Activated T-cell treated with anti-CD3 and anti-CD28 coated beads for 24 hours (primary cell): ENCODE measurements around the gene CHN2.
A peak's percentile ranks its signal among the peaks of the same experiment; 100 is the strongest.

Experiments
- DNase-seq: peaks from one replicate; pipeline ENCODE4 v3.0.0-alpha.2; 2020; ENCODE audit warnings: low read depth

The CHN2 gene

GRCh38 chr7:29228289-29229011 lies 33.9 kb downstream of the CHN2 start:
- DNase-seq, result no peak

- no peak for DNase-seq
Observed at GRCh38 chr7:29229066-29229465, 34.5 kb downstream of the CHN2 start.

GRCh38 chr7:29229946-29230345 lies 35.4 kb downstream of the CHN2 start:
- DNase-seq, result no peak

- no peak for DNase-seq
Observed at GRCh38 chr7:29230871-29231345, 36.3 kb downstream of the CHN2 start.

- no peak for DNase-seq
Observed at GRCh38 chr7:29231671-29232232, 37.2 kb downstream of the CHN2 start.

- no peak for DNase-seq
Observed at GRCh38 chr7:29234438-29234837, 39.9 kb downstream of the CHN2 start.

DNA sequence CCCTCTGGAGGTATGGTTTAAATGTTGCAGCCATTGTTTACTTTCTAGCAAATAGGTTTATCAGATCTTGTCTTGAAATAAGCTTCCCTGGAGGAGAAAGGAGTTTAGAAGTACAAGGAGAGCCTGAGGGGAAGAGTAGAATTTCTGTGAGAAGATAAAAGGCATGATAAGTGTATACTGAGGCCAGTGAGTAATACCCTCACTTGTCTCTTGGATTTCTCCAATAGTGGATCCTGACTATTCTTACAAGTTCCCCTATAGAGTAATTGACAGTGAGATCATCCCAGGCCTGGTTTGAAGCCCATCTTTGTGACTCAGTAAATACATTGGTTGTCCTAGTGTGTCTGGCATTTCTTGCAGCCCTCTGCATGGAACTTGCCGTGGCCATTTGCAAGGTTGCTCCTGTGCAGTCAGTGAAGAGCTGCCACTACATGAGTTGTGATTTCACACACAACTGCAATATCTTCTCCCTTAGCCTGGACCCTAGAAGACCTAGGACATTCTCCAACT lies 41.6 kb downstream of the CHN2 start:
- DNase-seq, result no peak

GRCh38 chr7:29236649-29237048 lies 42.1 kb downstream of the CHN2 start:
- no peak for DNase-seq

DNA sequence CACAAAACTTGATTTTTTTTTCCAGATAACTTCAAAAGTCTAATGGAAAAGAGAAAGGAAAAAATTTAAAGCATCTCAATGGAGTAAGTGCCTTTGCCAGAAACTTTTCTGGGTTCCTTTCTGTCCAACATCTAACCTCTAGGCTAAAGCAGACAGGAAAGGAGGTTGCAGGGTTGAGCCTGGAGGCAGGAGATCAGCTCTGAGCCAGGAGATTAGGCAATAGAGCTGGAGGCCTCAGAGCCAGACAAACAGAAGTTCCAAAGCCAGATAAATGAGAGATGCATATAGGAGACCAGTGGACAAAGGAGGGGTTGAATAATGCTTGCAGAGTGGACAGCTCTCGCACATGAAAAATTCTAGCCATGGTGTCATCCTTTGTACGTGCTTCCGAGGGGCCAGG lies 42.9 kb downstream of the CHN2 start:
- DNase-seq, result no peak

- DNase-seq, result peak; percentile 1
Observed at GRCh38 chr7:29239638-29240037, 45.1 kb downstream of the CHN2 start.

GRCh38 chr7:29242265-29242664 lies 47.7 kb downstream of the CHN2 start:
- no peak for DNase-seq

DNA sequence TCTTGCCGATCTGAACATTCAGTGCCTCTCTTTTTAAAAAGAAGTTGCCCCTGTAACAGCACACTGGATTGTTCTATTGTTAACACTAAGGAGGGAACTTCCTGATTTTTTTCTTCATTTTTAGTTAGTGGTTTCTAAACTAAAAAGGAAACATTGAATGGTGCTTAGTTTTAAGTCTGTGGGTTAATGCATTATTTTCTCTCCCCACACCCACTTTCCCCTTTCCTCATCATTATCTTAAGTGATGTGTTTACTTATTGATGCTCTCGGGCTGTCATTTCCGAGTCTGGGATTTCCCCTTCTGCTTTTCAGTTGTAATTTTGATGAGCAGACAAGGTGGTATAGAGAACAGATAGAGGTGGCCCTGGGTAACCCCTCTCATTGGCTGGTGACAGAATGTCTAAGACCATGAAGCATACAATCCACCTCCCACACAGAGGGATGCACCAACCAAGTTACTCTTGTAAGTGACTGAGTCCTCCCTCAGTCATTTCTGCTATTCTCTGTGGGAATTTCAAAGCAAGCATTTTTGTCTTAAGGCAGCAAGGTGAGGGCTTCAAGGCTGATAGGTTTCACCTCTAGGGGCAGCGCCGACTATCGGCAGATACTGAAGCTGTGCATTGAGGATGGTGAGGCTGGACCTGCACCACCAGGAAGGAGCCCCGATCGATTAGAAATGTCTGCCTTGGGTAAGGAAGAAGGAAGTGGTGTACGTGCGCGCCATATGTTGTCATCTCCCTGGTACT lies 49.5 kb downstream of the CHN2 start:
- peak; percentile 51 for DNase-seq

DNA sequence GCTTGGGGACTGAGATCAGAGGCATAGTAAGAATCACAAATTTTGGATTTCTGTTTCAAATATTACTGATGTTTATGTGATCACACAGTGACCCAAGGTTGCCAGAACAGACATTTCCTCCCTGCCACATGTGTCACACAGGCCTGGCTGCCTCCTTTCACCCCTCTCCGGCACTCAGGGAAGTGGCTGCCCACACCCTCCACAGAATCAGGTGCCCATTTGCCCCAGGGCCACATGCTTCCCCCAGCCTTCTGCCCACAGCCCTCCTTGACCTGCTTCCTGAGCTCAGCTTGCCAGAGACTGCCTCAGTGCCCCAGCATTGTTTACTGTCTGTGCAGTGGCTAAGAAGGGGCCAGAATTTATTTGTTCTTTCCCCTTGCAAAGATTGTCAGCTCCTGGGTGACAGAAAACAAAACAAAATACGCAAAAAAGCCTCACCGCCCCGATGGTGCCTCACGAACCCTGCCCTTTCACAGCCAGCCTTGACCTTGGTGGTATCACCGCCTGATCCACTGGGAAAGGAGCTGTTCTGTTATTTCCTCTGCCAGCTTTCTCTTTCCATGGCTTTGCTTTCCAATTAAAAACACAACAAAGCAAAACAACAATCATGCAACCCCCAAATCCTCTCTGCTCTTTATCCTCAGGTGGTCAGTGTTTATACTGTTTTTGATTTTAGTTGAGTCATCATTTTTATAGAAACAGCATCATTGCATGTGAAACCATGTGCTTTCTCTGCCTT lies 52.8 kb downstream of the CHN2 start:
- no peak for DNase-seq

- DNase-seq, result no peak
Observed at GRCh38 chr7:29247963-29248236, 53.3 kb downstream of the CHN2 start.

DNA sequence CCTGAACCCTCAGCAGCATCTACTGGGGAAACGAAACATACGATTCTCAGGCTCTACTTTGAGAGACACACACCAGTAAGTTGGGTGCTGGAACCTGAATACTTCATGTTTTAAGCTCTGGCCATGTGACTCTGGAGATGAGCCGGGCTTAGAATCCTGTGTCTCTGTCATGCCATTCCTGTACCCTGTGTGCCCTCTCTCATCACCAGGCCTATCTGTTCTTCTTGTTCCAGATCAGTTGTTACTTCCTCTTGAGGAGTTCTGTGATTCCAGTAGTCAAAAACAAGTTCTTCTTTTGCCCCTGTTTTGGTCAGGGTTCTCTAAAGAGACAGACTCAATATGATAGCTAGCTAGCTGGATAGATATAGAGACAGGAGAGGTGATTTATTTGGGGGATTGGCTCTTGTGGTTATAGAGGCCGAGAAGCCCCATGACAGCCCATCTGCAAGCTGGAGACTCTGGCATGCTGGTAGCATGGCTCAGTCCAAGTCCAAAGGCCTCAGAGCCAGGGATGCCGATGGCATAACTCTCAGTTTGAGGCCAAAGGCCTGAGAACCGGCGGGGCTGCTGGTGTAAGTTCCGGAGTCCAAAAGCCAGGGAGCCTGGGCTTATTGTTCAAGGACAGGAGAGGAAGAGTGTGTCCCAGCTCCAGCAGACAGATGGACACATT lies 54.3 kb downstream of the CHN2 start:
- no peak for DNase-seq

DNA sequence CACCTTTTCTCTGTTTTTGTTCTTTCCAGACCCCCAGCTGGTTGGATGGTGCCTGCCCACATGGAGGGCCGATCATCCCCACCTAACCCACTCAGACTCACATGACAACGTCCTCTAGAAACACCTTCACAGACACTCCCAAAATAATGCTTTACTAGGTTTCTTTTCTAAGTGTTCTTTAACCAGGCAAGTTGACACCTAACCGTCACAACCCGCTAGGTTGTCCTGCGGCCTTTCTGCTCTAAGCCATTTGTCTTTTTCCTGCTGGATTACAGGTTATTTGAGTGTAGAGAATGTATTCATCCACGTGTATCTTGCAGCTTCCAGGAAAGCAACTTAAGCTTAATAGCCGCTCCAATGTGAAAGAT lies 54.8 kb downstream of the CHN2 start:
- no peak for DNase-seq

DNA sequence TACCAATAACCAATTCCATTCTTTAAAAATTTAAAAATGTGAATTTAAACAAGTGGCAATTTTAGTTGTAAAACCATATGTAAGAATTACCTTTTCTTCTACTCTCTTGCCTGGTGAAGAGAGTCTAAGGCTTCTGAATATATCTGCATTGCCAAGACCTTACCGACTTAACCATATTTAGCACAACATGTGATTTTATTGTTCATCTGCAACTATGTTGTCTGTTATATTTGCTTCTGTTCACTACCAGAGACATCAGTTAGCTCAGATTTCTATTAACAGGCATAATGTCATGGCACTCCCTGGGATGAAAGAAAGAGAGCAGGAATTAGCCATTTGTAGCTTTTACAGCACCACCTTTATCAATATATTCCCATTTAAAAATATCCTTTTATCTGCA lies 55.3 kb downstream of the CHN2 start:
- DNase-seq, result no peak

- no peak for DNase-seq
Observed at GRCh38 chr7:29253225-29253624, 58.6 kb downstream of the CHN2 start.

- DNase-seq, result no peak
Observed at GRCh38 chr7:29254591-29254990, 60.0 kb downstream of the CHN2 start.

DNA sequence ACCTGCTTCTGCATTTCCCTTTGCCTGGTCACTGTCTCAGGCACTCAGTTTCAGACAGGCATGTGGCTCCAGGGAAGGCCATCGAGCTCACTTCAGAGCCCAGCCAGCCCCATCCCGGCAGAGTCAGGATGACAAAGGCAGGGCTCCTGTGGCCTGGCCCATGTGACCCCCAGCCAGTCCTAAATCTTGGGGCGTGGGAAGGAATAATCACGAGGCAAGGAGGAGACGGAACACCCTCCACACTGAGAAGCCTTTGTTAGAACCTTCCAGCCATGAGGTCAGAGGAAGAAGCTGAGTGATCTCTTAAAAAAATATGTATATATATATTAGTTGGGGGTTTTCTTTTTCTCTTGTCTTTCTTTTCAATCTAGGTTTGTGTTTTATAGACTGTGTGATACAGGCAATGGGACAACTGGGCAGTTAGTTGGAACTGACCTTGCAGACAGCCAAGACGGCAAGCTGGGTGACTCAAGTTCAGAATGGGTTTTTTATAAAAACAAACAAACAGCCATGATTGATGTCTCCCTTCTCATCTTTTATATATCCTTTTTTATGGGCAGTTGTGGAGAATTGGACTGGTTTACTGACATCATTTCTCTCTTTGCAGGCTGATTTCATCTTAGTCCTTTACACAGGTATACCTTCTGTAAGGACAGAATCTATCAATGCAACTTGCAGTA lies 60.8 kb downstream of the CHN2 start:
- DNase-seq, result no peak

DNA sequence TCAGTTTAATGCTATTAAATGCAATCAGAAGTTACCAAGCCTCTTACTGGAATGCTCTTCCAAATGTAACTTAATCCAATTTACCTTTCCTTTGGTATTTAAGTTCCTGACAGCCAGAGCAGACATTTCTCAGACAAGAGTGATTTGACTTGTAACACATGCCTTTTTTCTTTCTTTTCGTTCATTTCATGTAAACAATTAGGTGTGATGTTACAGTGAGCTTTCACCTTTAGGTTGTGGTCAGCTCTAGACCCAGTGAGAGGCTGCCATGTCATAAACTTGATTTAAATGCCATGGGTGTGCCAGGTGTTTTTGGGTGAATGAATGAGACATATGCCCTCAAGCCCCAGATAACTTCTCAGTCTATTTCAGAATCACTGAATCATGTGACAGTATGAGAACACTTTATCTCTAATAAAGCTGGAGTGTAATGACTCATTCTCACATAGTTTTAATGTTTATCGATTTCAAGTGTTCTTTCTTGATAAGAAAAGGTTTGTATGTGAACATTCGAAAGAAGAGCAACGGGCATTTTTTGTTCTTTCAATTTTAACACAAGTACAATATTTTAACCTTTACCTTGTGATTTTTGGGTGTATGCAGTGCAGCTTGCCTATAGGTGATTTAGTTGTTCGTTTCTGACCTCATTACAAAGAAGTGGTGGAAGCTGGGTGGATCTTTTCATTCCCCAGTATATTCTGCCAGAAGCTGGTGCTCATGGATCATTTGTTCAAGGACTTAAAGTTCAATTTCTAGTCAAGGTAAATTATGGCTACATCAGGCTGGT lies 61.5 kb downstream of the CHN2 start:
- no peak for DNase-seq
